Measurements from ENCODE around the gene IQGAP2.

Gene IQGAP2

DNA sequence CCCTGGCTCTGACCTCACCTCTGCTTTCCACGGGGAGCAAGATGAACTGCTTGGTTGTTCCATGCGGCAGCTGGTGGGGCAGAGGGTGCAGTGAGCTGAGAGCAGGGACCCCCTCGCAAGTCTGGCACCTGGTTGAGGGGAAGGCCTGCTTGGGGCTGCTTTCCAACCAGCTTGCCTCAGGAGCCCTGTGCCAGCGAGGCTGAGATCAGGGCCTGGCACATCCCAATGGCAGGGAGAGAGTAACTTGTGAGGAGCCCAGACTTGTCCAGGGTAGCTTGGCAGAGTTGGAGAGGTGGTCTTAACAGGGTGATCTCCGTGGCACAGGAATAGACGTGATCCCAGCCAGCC lies 68.9 kb downstream of the IQGAP2 start:
- in situ Hi-C loops (cut with HindIII; ENCODE audit: low sequenced_read_pairs): no loop called here
- H3K4me3 ChIP-seq (ENCODE audit: low read depth, low read length): no peak overlapping the region
- no peak for DNase-seq (ENCODE audit: low read depth)
- TF ChIP-seq, protein P1, sequence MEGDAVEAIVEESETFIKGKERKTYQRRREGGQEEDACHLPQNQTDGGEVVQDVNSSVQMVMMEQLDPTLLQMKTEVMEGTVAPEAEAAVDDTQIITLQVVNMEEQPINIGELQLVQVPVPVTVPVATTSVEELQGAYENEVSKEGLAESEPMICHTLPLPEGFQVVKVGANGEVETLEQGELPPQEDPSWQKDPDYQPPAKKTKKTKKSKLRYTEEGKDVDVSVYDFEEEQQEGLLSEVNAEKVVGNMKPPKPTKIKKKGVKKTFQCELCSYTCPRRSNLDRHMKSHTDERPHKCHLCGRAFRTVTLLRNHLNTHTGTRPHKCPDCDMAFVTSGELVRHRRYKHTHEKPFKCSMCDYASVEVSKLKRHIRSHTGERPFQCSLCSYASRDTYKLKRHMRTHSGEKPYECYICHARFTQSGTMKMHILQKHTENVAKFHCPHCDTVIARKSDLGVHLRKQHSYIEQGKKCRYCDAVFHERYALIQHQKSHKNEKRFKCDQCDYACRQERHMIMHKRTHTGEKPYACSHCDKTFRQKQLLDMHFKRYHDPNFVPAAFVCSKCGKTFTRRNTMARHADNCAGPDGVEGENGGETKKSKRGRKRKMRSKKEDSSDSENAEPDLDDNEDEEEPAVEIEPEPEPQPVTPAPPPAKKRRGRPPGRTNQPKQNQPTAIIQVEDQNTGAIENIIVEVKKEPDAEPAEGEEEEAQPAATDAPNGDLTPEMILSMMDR (IDR thresholded peaks at IDR 0.05; ENCODE audit: low read depth, low read length, missing control alignments): no peak

GRCh38 chr5:76472335-76473008 lies 69.4 kb downstream of the IQGAP2 start:
- no peak for DNase-seq (ENCODE audit: low read depth)
- TF ChIP-seq, protein P1 (IDR thresholded peaks at IDR 0.05; ENCODE audit: low read depth, low read length, missing control alignments): no peak
- in situ Hi-C loops (cut with HindIII; ENCODE audit: low sequenced_read_pairs): no loop called here
- H3K4me3 ChIP-seq (ENCODE audit: low read depth, low read length): no peak overlapping the region

DNA sequence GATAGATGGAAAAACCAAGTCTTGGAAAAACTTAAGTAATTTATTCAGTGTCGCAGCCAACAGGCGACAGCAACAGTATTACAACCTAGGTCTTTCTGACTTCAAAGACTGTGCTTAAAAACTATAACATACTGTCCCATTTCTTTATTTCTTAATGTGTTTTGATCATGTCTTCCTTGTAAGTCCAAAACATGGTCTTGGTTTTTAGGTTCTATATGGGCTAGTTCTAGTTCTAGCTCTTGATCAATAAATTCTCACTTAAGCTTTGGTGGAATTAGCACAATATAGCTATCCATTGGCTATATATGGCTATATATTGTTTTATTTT lies 69.9 kb downstream of the IQGAP2 start:
- in situ Hi-C loops (cut with HindIII; ENCODE audit: low sequenced_read_pairs): no loop called here
- DNase-seq (ENCODE audit: low read depth): no peak
- no peak overlapping the region for H3K4me3 ChIP-seq (ENCODE audit: low read depth, low read length)
- TF ChIP-seq, protein P1 (IDR thresholded peaks at IDR 0.05; ENCODE audit: low read depth, low read length, missing control alignments): no peak

GRCh38 chr5:76473661-76474060 lies 70.6 kb downstream of the IQGAP2 start:
- no peak for DNase-seq (ENCODE audit: low read depth)
- TF ChIP-seq, protein P1 (IDR thresholded peaks at IDR 0.05; ENCODE audit: low read depth, low read length, missing control alignments): no peak
- H3K4me3 ChIP-seq (ENCODE audit: low read depth, low read length): no peak overlapping the region
- in situ Hi-C loops (cut with HindIII; ENCODE audit: low sequenced_read_pairs): no loop called here

DNA sequence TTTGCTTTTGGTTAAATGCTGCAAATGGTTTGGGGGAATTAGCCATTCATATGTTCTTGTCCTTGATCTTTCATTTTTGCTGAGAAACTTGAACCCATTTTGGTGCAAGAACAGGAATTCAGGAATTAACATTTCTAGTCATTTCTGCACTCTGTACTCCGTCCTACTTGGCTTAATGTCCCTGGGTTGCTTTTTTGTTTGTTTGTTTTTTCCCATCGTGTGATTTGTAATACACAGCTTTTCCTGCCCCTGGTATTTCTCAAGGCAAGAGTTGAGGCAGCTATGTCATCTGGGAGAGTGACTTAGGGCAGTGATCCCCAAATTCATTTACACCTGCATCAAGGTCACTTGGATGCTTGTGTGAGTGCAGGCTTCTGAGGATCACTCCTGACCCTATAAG lies 71.3 kb downstream of the IQGAP2 start:
- in situ Hi-C loops (cut with HindIII; ENCODE audit: low sequenced_read_pairs): no loop called here
- no peak overlapping the region for H3K4me3 ChIP-seq (ENCODE audit: low read depth, low read length)
- TF ChIP-seq, protein P1 (IDR thresholded peaks at IDR 0.05; ENCODE audit: low read depth, low read length, missing control alignments): no peak
- no peak for DNase-seq (ENCODE audit: low read depth)

- in situ Hi-C loops (cut with HindIII; ENCODE audit: low sequenced_read_pairs): no loop called here
- TF ChIP-seq, protein P1 (IDR thresholded peaks at IDR 0.05; ENCODE audit: low read depth, low read length, missing control alignments): no peak
- no peak overlapping the region for H3K4me3 ChIP-seq (ENCODE audit: low read depth, low read length)
- DNase-seq (ENCODE audit: low read depth): no peak
Measured at GRCh38 chr5:76475385-76475784, 72.3 kb downstream of the IQGAP2 start.

Data from astrocyte of the cerebellum (primary cell).